Measurements from ENCODE around the gene PRKACA. TPM values are rescaled to one million over a fixed set of nuclear protein-coding genes. Genes with fewer than 3 reads are reported as not detected.
A peak's percentile ranks its signal among the peaks of the same experiment; 100 is the strongest.

PRKACA gene
- polyA plus RNA-seq (2013, experiment 1 of 2), result 38.0 TPM
- polyA plus RNA-seq (2013, experiment 2 of 2), result 37.6 TPM

DNA sequence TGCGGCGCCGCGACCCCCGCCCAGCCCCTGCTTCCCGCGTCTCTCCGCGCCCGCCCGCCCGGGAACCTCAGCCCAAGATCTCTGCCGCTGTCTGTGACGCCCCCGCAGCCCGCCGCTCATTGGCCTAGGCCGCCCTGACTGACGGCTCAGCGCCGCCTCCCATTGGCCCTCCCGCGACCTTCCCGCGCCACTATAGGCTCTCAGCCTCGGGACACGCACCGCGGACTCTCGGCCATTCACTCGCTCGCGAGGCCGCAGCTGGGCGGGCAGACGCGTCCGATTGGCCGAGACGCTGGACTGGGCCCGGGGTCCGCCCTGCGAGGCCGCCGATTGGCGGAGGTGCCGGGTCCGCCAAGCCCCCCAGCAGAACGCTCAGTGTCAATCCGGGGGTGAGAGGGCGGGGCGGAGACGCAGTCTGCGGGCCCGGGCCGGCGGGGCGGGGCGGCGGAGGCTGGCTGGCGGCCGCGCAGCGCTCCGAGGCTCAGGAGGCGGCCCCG lies at the start of gene PRKACA:
TSS of gene PRKACA (minus strand) at position 95 of the 497 bp plus-strand sequence. CDS start 215 bp downstream, outside the sequence.
- Histone ChIP-seq H3K79me2 (ENCODE audit: control insufficient read depth, insufficient read depth, low read length) (no peaks in the 10 kb centered on the region), H3K27me3 (ENCODE audit: insufficient read depth, low read length, poor library complexity) (no peaks in the 10 kb centered on the region), H3K4me1 (ENCODE audit: control insufficient read depth, low read depth, low read length) (peaks cover 11% of the 10 kb centered on the region), H2BK5ac (ENCODE audit: low read length) (no peak within 1 kb of the TSS), H3K4ac (ENCODE audit: low read depth, low read length) (peak within 1 kb of the TSS; percentile 20), H3K4me3 (ENCODE audit: low read length) (peak within 1 kb of the TSS; percentile 57), H3K27ac (ENCODE audit: low read depth, low read length) (peak within 1 kb of the TSS; percentile 76), H3K36me3 (ENCODE audit: control insufficient read depth, insufficient read depth, low read length) (peaks cover 1% of the 10 kb centered on the region), H3K56ac (ENCODE audit: low read length) (peak within 1 kb of the TSS; percentile 95), H3K18ac (ENCODE audit: low read length) (peak within 1 kb of the TSS; percentile 40), H2BK15ac (replicated peaks; ENCODE audit: low read depth) (no peak within 1 kb of the TSS), H3K4me2 (ENCODE audit: low read length) (peak within 1 kb of the TSS; percentile 89), H2AK5ac (ENCODE audit: low read length) (no peak within 1 kb of the TSS), H3K79me1 (ENCODE audit: low read length) (peaks cover 4% of the 10 kb centered on the region), H4K8ac (ENCODE audit: low read depth, low read length) (no peak within 1 kb of the TSS), H4K5ac (ENCODE audit: low read length) (no peak within 1 kb of the TSS), H2BK120ac (ENCODE audit: low read depth, low read length) (no peak within 1 kb of the TSS), H3K23ac (ENCODE audit: low read length) (peak within 1 kb of the TSS; percentile 98), H3K9ac (ENCODE audit: low read length) (peak within 1 kb of the TSS; percentile 89)
- peak; percentile 99 for DNase-seq
- WGBS (ENCODE audit: extremely low coverage, insufficient coverage, low lambda C conversion rate), result no CpG with 5 or more reads among the region's 67 CpGs

DNA sequence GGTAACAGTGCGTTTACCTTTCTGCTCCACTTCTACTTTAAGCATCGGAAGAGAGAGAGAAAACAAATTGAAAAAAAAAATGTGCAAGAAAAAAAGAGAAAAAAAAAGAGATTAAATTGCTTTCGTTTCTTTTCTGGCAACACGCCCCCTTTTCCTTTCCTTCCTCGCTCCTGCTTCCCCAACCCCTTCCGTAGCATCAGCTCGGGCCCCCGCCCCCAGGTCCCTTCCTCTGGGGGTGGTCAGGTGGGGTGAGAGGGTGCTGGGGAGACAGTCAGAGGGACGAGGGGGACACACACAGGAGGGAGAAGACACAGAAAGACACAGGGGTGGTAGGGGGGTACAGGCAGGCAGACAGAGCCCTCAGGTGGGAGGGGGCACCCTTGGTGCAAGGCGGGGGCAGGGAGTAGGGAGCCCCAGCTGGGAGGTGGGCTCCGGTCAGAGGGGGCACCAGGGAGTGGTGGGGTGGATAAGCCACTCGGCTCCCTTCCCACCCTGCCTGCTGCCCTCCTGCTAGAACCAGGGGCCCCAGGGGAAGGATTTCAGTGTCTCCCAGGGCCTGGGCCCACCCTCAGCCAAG lies 49.5 kb upstream of the PRKACA start:
- Histone ChIP-seq H3K36me3 (ENCODE audit: control insufficient read depth, insufficient read depth, low read length) (peaks cover 7% of the 10 kb centered on the region), H3K79me1 (ENCODE audit: low read length) (no peaks in the 10 kb centered on the region), H3K27ac (ENCODE audit: low read depth, low read length) (no peak overlapping the region), H2BK120ac (ENCODE audit: low read depth, low read length) (no peak overlapping the region), H3K4me2 (ENCODE audit: low read length) (no peak overlapping the region), H3K27me3 (ENCODE audit: insufficient read depth, low read length, poor library complexity) (no peaks in the 10 kb centered on the region), H4K8ac (ENCODE audit: low read depth, low read length) (no peak overlapping the region), H3K23ac (ENCODE audit: low read length) (no peak overlapping the region), H3K18ac (ENCODE audit: low read length) (no peak overlapping the region), H2AK5ac (ENCODE audit: low read length) (no peak overlapping the region), H2BK5ac (ENCODE audit: low read length) (no peak overlapping the region), H3K79me2 (ENCODE audit: control insufficient read depth, insufficient read depth, low read length) (no peaks in the 10 kb centered on the region), H3K4ac (ENCODE audit: low read depth, low read length) (no peak overlapping the region), H4K5ac (ENCODE audit: low read length) (no peak overlapping the region), H3K56ac (ENCODE audit: low read length) (no peak overlapping the region), H3K4me1 (ENCODE audit: control insufficient read depth, low read depth, low read length) (no peaks in the 10 kb centered on the region), H2BK15ac (replicated peaks; ENCODE audit: low read depth) (no peak overlapping the region), H3K4me3 (ENCODE audit: low read length) (no peak overlapping the region), H3K9ac (ENCODE audit: low read length) (no peak overlapping the region)
- no peak for DNase-seq
- no CpG with 5 or more reads among the region's 12 CpGs for WGBS (ENCODE audit: extremely low coverage, insufficient coverage, low lambda C conversion rate)

DNA sequence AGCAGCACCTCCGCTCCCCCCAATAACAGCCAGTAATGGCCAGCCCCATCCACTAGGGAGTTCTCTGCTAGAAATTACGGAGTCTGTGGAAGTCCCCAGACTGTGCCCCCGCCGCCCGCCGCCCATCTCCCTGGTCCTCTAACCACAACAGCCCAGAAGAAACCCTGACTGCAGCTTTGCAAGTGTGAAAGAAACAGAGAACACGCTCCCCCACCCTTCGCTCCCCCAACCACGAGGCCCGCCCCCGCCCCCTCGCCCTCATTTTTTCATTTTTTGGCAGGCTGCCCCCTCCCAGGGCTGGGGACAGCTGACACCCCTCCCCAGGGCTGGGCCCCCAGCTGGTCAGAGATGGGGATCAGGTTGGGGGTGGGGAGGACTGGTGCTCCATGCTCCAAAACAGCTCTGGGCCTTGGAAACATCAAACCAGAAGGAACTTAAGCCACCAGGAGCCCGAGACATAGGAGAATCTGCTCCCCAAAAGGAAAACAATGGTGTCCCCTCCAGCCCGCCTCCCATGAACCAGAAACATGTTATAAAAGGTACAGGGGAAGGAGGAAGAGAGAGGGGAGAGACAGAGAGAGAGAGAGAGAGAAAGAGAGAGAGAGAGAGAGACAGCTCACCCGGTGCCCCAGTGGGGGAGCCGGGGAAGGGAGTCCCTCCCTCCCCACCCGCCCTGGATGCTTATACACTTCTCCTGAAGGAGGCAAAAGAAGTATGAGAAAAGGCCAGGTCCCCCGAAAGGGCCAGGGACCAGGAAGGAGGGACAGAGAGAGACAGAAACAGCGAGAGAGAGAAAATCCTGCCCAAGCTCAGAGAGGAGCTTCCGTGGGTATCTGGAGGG lies 48.6 kb upstream of the PRKACA start:
- no peak overlapping the region for H3K9ac ChIP-seq (ENCODE audit: low read length)
- no peak overlapping the region for H3K4me2 ChIP-seq (ENCODE audit: low read length)
- H3K18ac ChIP-seq (ENCODE audit: low read length), result no peak overlapping the region
- no peaks in the 10 kb centered on the region for H3K79me1 ChIP-seq (ENCODE audit: low read length)
- no peak overlapping the region for H4K5ac ChIP-seq (ENCODE audit: low read length)
- H3K23ac ChIP-seq (ENCODE audit: low read length), result no peak overlapping the region
- peaks cover 5% of the 10 kb centered on the region for H3K36me3 ChIP-seq (ENCODE audit: control insufficient read depth, insufficient read depth, low read length)
- no peak for DNase-seq
- H2BK120ac ChIP-seq (ENCODE audit: low read depth, low read length), result no peak overlapping the region
- WGBS (ENCODE audit: extremely low coverage, insufficient coverage, low lambda C conversion rate), result no CpG with 5 or more reads among the region's 20 CpGs
- H3K4me3 ChIP-seq (ENCODE audit: low read length), result no peak overlapping the region
- H4K8ac ChIP-seq (ENCODE audit: low read depth, low read length), result no peak overlapping the region
- no peaks in the 10 kb centered on the region for H3K27me3 ChIP-seq (ENCODE audit: insufficient read depth, low read length, poor library complexity)
- no peak overlapping the region for H2AK5ac ChIP-seq (ENCODE audit: low read length)
- H3K4ac ChIP-seq (ENCODE audit: low read depth, low read length), result no peak overlapping the region
- H3K4me1 ChIP-seq (ENCODE audit: control insufficient read depth, low read depth, low read length), result no peaks in the 10 kb centered on the region
- peak overlapping the region; percentile 15 for H3K56ac ChIP-seq (ENCODE audit: low read length)
- no peaks in the 10 kb centered on the region for H3K79me2 ChIP-seq (ENCODE audit: control insufficient read depth, insufficient read depth, low read length)
- H2BK15ac ChIP-seq (replicated peaks; ENCODE audit: low read depth), result no peak overlapping the region
- no peak overlapping the region for H2BK5ac ChIP-seq (ENCODE audit: low read length)
- H3K27ac ChIP-seq (ENCODE audit: low read depth, low read length), result no peak overlapping the region

GRCh38 chr19:14164724-14165493 lies 47.3 kb upstream of the PRKACA start:
- H3K4me3 ChIP-seq (ENCODE audit: low read length), result no peak overlapping the region
- no peak overlapping the region for H4K5ac ChIP-seq (ENCODE audit: low read length)
- no peak overlapping the region for H3K4ac ChIP-seq (ENCODE audit: low read depth, low read length)
- no peaks in the 10 kb centered on the region for H3K4me1 ChIP-seq (ENCODE audit: control insufficient read depth, low read depth, low read length)
- H3K56ac ChIP-seq (ENCODE audit: low read length), result no peak overlapping the region
- H3K27ac ChIP-seq (ENCODE audit: low read depth, low read length), result no peak overlapping the region
- H2BK5ac ChIP-seq (ENCODE audit: low read length), result no peak overlapping the region
- no peak overlapping the region for H2BK15ac ChIP-seq (replicated peaks; ENCODE audit: low read depth)
- DNase-seq, result no peak
- H3K79me1 ChIP-seq (ENCODE audit: low read length), result no peaks in the 10 kb centered on the region
- no peak overlapping the region for H2AK5ac ChIP-seq (ENCODE audit: low read length)
- H3K23ac ChIP-seq (ENCODE audit: low read length), result no peak overlapping the region
- no peak overlapping the region for H2BK120ac ChIP-seq (ENCODE audit: low read depth, low read length)
- H4K8ac ChIP-seq (ENCODE audit: low read depth, low read length), result no peak overlapping the region
- no peak overlapping the region for H3K9ac ChIP-seq (ENCODE audit: low read length)
- peaks cover 5% of the 10 kb centered on the region for H3K36me3 ChIP-seq (ENCODE audit: control insufficient read depth, insufficient read depth, low read length)
- no peak overlapping the region for H3K4me2 ChIP-seq (ENCODE audit: low read length)
- no CpG with 5 or more reads among the region's 16 CpGs for WGBS (ENCODE audit: extremely low coverage, insufficient coverage, low lambda C conversion rate)
- no peak overlapping the region for H3K18ac ChIP-seq (ENCODE audit: low read length)
- H3K79me2 ChIP-seq (ENCODE audit: control insufficient read depth, insufficient read depth, low read length), result no peaks in the 10 kb centered on the region
- H3K27me3 ChIP-seq (ENCODE audit: insufficient read depth, low read length, poor library complexity), result no peaks in the 10 kb centered on the region

DNA sequence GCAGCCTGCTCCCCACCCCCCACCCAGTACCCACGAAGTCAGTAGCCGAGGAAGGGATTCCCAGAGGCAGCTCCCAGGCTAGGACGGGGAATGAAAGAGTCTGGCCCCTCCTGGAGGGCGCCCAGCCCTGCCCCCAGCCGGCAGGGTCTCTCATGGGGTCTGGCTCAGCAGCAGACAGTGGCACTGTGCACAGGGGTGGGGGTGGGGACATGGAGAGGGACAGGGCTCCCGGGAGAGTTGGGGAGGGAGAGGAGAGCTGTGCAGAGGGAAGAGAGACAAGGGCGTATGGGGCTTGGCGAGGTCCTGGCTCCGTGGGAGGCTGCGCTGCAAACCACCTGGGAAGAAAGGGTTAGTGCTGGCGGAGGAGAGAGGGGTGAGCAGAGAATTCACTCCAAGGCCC lies 46.5 kb upstream of the PRKACA start:
- H3K4me3 ChIP-seq (ENCODE audit: low read length), result no peak overlapping the region
- H3K79me1 ChIP-seq (ENCODE audit: low read length), result no peaks in the 10 kb centered on the region
- no peak overlapping the region for H4K8ac ChIP-seq (ENCODE audit: low read depth, low read length)
- no CpG with 5 or more reads among the region's 11 CpGs for WGBS (ENCODE audit: extremely low coverage, insufficient coverage, low lambda C conversion rate)
- no peak overlapping the region for H2BK15ac ChIP-seq (replicated peaks; ENCODE audit: low read depth)
- H3K18ac ChIP-seq (ENCODE audit: low read length), result no peak overlapping the region
- H3K23ac ChIP-seq (ENCODE audit: low read length), result no peak overlapping the region
- no peak for DNase-seq
- no peak overlapping the region for H4K5ac ChIP-seq (ENCODE audit: low read length)
- no peak overlapping the region for H3K4ac ChIP-seq (ENCODE audit: low read depth, low read length)
- no peak overlapping the region for H3K9ac ChIP-seq (ENCODE audit: low read length)
- no peak overlapping the region for H2AK5ac ChIP-seq (ENCODE audit: low read length)
- H3K27me3 ChIP-seq (ENCODE audit: insufficient read depth, low read length, poor library complexity), result no peaks in the 10 kb centered on the region
- peaks cover 5% of the 10 kb centered on the region for H3K36me3 ChIP-seq (ENCODE audit: control insufficient read depth, insufficient read depth, low read length)
- H2BK5ac ChIP-seq (ENCODE audit: low read length), result no peak overlapping the region
- no peak overlapping the region for H3K27ac ChIP-seq (ENCODE audit: low read depth, low read length)
- no peak overlapping the region for H2BK120ac ChIP-seq (ENCODE audit: low read depth, low read length)
- no peak overlapping the region for H3K56ac ChIP-seq (ENCODE audit: low read length)
- H3K79me2 ChIP-seq (ENCODE audit: control insufficient read depth, insufficient read depth, low read length), result no peaks in the 10 kb centered on the region
- no peaks in the 10 kb centered on the region for H3K4me1 ChIP-seq (ENCODE audit: control insufficient read depth, low read depth, low read length)
- no peak overlapping the region for H3K4me2 ChIP-seq (ENCODE audit: low read length)

All from mesendoderm (in vitro differentiated cells).